ENCODE data around the gene RAB30. TPM values are rescaled to one million over a fixed set of nuclear protein-coding genes. Genes with fewer than 3 reads are reported as not detected.
A peak's percentile ranks its signal among the peaks of the same experiment; 100 is the strongest.

The RAB30 gene
- total RNA-seq, 1 experiment from 2014 or later: 15.0 TPM

- DNase-seq (ENCODE audit: low spot score): no peak
- H3K9me3 ChIP-seq (ENCODE audit: low read depth, low read length, poor library complexity, severe bottlenecking): no peaks in the 10 kb centered on the region
- peak overlapping the region; percentile 65 for H3K4me3 ChIP-seq (ENCODE audit: low read depth, low read length, poor library complexity, severe bottlenecking)
- peaks cover 20% of the 10 kb centered on the region for H3K36me3 ChIP-seq (ENCODE audit: insufficient read depth, low read length, poor library complexity, severe bottlenecking)
- BruUV-seq (replicated peaks): no TSS peak
- intact Hi-C loops (cut with micrococcal nuclease; ENCODE audit: unreplicated experiment): no loop called here
- no peaks in the 10 kb centered on the region for H3K27me3 ChIP-seq (replicated peaks; ENCODE audit: insufficient read depth, low read depth, low read length, poor library complexity)
- H3K4me1 ChIP-seq (ENCODE audit: insufficient read depth, low read length, poor library complexity, severe bottlenecking): peaks cover 10% of the 10 kb centered on the region
- H3K27ac ChIP-seq (ENCODE audit: low read depth, low read length, poor library complexity, severe bottlenecking): no peak overlapping the region
- no peak for TF ChIP-seq CTCF (conservative IDR thresholded peaks at IDR 0.05; ENCODE audit: low read depth, low read length)
- TF ChIP-seq EZH2 (IDR thresholded peaks at IDR 0.05; ENCODE audit: borderline replicate concordance, low read depth, low read length, poor library complexity, severe bottlenecking): no peak
- ChIA-PET CTCF (no interaction called here), POLR2A (ENCODE audit: low non-redundant PET) (no interaction called here)
These were observed 1.5 kb downstream of the RAB30 start for GRCh38 chr11:83070044-83070701.

- no peak for DNase-seq (ENCODE audit: low spot score)
- intact Hi-C loops (cut with micrococcal nuclease; ENCODE audit: unreplicated experiment): no loop called here
- H3K4me3 ChIP-seq (ENCODE audit: low read depth, low read length, poor library complexity, severe bottlenecking): no peak overlapping the region
- no peak overlapping the region for H3K27ac ChIP-seq (ENCODE audit: low read depth, low read length, poor library complexity, severe bottlenecking)
- ChIA-PET POLR2A (ENCODE audit: low non-redundant PET) (no interaction called here), CTCF (no interaction called here)
- peaks cover 15% of the 10 kb centered on the region for H3K36me3 ChIP-seq (ENCODE audit: insufficient read depth, low read length, poor library complexity, severe bottlenecking)
- TF ChIP-seq CTCF (conservative IDR thresholded peaks at IDR 0.05; ENCODE audit: low read depth, low read length) (no peak), EZH2 (IDR thresholded peaks at IDR 0.05; ENCODE audit: borderline replicate concordance, low read depth, low read length, poor library complexity, severe bottlenecking) (no peak)
- H3K9me3 ChIP-seq (ENCODE audit: low read depth, low read length, poor library complexity, severe bottlenecking): no peaks in the 10 kb centered on the region
- no TSS peak for BruUV-seq (replicated peaks)
- H3K27me3 ChIP-seq (replicated peaks; ENCODE audit: insufficient read depth, low read depth, low read length, poor library complexity): no peaks in the 10 kb centered on the region
- peaks cover 10% of the 10 kb centered on the region for H3K4me1 ChIP-seq (ENCODE audit: insufficient read depth, low read length, poor library complexity, severe bottlenecking)
These were observed 2.2 kb downstream of the RAB30 start for GRCh38 chr11:83069441-83070043.

GRCh38 chr11:83068568-83068967, 3.1 kb downstream of the RAB30 start:
- TF ChIP-seq CTCF (conservative IDR thresholded peaks at IDR 0.05; ENCODE audit: low read depth, low read length): no peak
- no peak for TF ChIP-seq EZH2 (IDR thresholded peaks at IDR 0.05; ENCODE audit: borderline replicate concordance, low read depth, low read length, poor library complexity, severe bottlenecking)
- CTCF ChIA-PET: no interaction called here
- peaks cover 8% of the 10 kb centered on the region for H3K4me1 ChIP-seq (ENCODE audit: insufficient read depth, low read length, poor library complexity, severe bottlenecking)
- H3K27me3 ChIP-seq (replicated peaks; ENCODE audit: insufficient read depth, low read depth, low read length, poor library complexity): no peaks in the 10 kb centered on the region
- no peak overlapping the region for H3K4me3 ChIP-seq (ENCODE audit: low read depth, low read length, poor library complexity, severe bottlenecking)
- no peak for DNase-seq (ENCODE audit: low spot score)
- no peaks in the 10 kb centered on the region for H3K9me3 ChIP-seq (ENCODE audit: low read depth, low read length, poor library complexity, severe bottlenecking)
- H3K27ac ChIP-seq (ENCODE audit: low read depth, low read length, poor library complexity, severe bottlenecking): no peak overlapping the region
- intact Hi-C loops (cut with micrococcal nuclease; ENCODE audit: unreplicated experiment): no loop called here
- POLR2A ChIA-PET (ENCODE audit: low non-redundant PET): no interaction called here
- peaks cover 5% of the 10 kb centered on the region for H3K36me3 ChIP-seq (ENCODE audit: insufficient read depth, low read length, poor library complexity, severe bottlenecking)
- no TSS peak for BruUV-seq (replicated peaks)

Measured in A673 (cell line).